SK-MEL-5 (cell line): ENCODE measurements around the gene WWP2. TPM values are rescaled to one million over a fixed set of nuclear protein-coding genes. Genes with fewer than 3 reads are reported as not detected.
"Not testable (repeated sequence)": the region's sequence is repeated elsewhere in the genome, so short reads cannot be mapped to it uniquely, and the experiment has no call there.

Experiments
- DNase-seq: peaks from one replicate; pipeline ENCODE4 v3.0.0-alpha.2; 2016; ENCODE audit warnings: low read depth, low spot score
- in situ Hi-C: cut with HindIII; loops from 2 replicates; pipeline ENCODE4 v1.10.0; 2016; ENCODE audit warnings: low sequenced_read_pairs, high pct_unique_total_duplicates, low pct_unique_long_range_greater_than_20kb
- total RNA-seq: library from RNA; depleted of rRNA; stranded (reverse); fragments of >200 nt; shearing (Covaris generic); gene quantifications from 2 replicates; pipeline ENCODE4 v1.2.3, GENCODE V29; 2014

Gene WWP2
- total RNA-seq, 1 experiment from 2014 or later: 13.9 TPM

GRCh38 chr16:69838489-69838888 lies 76.4 kb downstream of the WWP2 start:
- in situ Hi-C loops: no loop called here
- no peak for DNase-seq

GRCh38 chr16:69839240-69839688 lies 77.1 kb downstream of the WWP2 start:
- in situ Hi-C loops: no loop called here

DNA sequence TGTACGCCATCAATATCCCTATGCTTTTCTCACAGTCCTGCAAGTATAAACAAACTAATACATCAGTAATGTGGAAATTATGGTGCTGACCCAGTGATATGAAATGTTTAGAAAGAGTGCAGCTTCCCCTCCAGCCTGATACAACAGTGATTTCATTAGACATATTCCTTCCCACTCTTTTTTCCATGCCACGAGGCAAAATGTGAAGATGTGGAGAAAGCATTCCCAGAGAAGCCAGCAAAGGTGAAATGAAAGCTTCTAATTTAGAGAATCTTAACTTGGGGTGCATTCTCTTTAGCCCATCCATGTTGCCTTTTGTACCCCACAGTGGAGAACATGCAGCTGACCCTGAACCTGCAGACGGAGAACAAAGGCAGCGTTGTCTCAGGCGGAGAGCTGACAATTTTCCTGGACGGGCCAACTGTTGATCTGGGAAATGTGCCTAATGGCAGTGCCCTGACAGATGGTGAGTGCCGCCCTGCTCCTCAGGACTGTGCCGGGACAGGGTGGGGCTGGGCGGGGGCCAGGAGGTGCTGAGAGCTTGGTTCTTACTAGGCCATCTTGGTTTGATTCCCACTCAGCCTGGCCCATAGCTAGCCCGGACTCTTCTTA lies 77.8 kb downstream of the WWP2 start:
- DNase-seq: no peak
- in situ Hi-C loops: no loop called here

More at GRCh38 chr16:69839240-69839688, 77.1 kb downstream of the WWP2 start:
- no peak for DNase-seq

GRCh38 chr16:69840975-69841374 lies 78.8 kb downstream of the WWP2 start:
- DNase-seq: no peak

DNA sequence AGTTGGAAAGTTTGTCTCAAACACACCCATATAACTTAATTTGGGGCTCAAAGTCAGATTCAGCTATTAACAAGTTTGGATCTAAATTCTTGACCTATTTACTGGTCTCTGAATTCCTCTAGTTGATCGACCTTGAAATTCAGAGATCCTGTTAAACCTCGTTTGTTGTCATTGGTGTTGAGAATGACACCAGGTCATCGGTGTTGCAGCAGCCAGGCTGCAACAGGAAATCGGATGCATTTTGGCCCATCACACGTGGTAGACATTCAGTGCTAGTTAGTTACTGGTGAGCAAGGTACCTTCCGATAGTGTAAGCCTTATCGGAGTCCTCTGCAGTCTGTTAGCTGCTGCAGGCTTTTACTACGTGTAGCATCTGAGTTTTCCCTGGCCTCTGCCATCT lies 82.3 kb downstream of the WWP2 start:
- no peak for DNase-seq
- in situ Hi-C loops: no loop called here

More at GRCh38 chr16:69840975-69841374, 78.8 kb downstream of the WWP2 start:
- in situ Hi-C loops: no loop called here

- no peak for DNase-seq
Observed at GRCh38 chr16:69845181-69845580, 83.0 kb downstream of the WWP2 start.

GRCh38 chr16:69847643-69848042 lies 85.5 kb downstream of the WWP2 start:
- in situ Hi-C loops: no loop called here
- no peak for DNase-seq

More at GRCh38 chr16:69845181-69845580, 83.0 kb downstream of the WWP2 start:
- in situ Hi-C loops: no loop called here

DNA sequence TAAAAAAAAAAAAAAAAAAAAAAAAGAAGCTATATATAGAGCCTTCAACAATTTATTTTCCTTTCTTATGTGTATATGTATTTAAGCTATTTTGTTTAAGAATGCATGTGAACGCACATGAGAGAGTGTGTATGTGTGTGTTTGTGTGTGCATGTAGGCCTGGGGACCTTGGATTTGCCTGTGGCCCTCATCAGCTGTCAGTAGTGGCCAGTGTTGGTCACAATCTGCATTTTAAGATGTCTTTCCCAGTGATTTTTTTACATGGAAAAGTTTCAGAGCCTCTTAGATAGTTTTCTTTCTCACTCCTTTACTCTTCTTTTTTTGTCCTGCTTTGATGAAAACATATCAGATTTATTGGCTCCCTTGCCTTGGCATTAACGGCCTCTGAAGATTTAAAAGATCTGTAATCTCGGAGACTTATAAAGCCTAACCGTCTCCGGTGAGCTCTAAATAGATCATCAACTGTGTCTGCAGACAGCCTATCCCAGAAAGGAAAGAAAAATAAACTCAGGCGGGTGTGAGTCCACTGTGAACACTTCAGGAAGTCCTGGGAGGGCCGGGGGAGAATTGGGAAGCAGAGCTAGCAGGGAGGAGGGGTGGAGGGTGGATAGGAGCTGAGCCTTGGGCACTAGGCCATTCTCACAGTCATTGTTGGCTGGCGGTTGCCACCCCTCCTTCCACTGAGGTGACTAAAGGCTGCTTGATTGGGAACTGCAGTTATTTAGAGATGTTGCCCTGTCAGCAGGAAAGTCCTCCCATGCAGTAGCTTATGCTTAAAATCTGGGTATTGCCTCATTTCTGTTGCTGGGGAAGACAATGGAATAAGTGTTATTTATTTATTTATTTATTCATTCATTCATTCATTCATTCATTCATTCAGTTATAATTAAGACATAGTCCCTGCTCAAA lies 86.8 kb downstream of the WWP2 start:
- in situ Hi-C loops: no loop called here
- no peak for DNase-seq

- in situ Hi-C loops: no loop called here
- DNase-seq: no peak
Observed at GRCh38 chr16:69851491-69852240, 89.5 kb downstream of the WWP2 start.

DNA sequence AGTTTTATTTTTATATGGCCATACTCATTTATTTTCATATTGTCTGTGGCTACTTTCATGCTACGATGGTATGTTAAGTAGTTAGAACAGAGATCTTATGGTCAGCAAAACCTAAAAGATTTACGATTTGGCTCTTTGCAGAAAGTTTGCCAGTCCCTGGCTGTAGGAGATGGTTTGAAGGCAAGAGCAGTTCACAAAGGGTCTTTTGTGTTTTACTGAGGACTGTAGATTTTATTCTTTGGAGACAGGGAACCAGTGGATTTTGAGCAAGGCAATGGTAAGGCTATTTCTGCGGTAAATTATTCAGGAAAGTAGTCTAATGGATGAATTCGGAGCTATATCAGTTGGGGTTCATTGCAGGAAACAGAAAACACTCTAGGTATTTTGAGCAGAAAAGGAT lies 90.7 kb downstream of the WWP2 start:
- in situ Hi-C loops: no loop called here
- peak; percentile 46 for DNase-seq

- DNase-seq: no peak
- in situ Hi-C loops: no loop called here
Observed at GRCh38 chr16:69853481-69853880, 91.3 kb downstream of the WWP2 start.

- DNase-seq, in situ Hi-C loops: not testable (repeated sequence)
Observed at GRCh38 chr16:69854776-69855175, 92.6 kb downstream of the WWP2 start.

DNA sequence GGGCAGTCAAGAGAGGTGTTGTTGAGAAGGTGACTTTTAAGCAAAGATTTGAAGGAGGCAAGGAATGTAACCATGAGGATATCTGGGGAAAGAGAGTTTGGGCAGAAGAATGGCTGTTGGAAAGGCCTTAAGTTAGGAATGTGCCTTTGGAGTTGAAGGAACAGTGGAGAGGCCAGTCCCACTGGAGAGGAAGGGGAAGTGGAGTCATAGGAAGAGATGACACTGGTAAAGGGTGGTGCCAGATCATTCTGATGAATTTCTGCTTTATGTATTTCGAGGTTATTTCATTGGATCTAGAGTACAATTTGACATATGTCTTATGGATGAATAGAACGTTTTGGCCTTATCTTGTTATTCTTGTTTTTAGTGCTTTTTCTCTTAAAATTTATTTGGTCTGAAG lies 93.5 kb downstream of the WWP2 start:
- no peak for DNase-seq
- in situ Hi-C loops: no loop called here

- no peak for DNase-seq
- in situ Hi-C loops: no loop called here
Observed at GRCh38 chr16:69858191-69859104, 96.3 kb downstream of the WWP2 start.

DNA sequence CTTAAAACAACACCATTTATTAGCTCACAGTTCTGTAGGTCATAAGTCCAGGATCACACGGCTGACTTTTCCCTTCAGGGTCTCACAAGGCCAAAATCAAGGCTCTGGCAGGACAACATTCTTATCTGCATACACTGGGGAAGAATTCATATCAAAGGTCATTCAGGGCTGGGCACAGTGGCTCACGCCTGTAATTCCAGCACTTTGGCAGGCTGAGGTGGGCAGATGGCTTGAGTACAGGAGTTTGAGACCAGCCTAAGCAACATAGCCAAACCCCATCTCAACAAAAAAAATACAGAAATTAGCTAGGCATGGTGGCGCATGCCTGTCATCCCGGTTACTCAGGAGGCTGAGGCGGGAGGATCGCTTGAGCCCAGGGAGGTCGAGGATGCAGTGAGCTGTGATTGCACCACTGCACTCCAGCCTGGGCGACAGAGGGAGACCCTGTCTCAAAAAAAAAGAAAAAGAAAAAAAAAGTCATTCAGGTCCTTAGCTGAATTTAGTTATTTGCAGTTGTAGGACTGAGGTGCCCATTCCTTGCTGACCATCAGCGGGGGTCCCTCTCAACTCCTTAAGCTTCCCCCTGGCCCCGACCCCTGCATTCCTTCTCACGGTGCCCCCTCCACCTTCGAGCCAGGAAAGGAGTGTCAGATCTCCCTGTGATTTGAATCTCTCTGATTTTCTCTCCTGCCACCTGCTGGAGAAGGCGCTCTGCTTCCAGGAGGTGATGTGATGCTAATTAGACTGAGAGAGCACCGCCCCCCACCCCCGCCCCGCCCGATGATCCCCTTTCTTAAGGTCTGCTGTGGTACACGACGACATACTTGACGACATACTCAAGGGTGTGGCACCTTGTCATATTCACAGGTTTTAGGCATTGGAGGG lies 97.2 kb downstream of the WWP2 start:
- DNase-seq: peak; percentile 65
- in situ Hi-C loops: no loop called here
